GM13977 (cell line): ENCODE data around the gene FKBP1B.

ENCODE experiments used
- DNase-seq: peaks from one replicate; pipeline ENCODE4 v3.0.0; 2012; ENCODE audit warnings: low spot score
- CTCF ChIP-seq: IDR thresholded peaks from 2 replicates; pipeline ENCODE4 v1.5.1; 2012; ENCODE audit warnings: mild to moderate bottlenecking, control low read depth; ENCODE audit not compliant: insufficient read depth; ENCODE audit errors: extremely low read depth, missing control alignments
- in situ Hi-C: fragments of 300-500 bp; cut with MboI; formaldehyde crosslinking; loops from one replicate; pipeline ENCODE4 v1.12.0; 2022; ENCODE audit warnings: low sequenced_read_pairs, low pct_unique_long_range_greater_than_20kb, mixed read lengths, inconsistent platforms; ENCODE audit not compliant: unreplicated experiment

Gene FKBP1B

GRCh38 chr2:24050041-24050979, 769 bp downstream of the FKBP1B start:
- in situ Hi-C loops: no loop called here
- no peak for TF ChIP-seq CTCF
- no peak for DNase-seq

GRCh38 chr2:24051833-24052232, 2.3 kb downstream of the FKBP1B start:
- DNase-seq: no peak
- TF ChIP-seq CTCF: no peak
- in situ Hi-C loops: no loop called here

GRCh38 chr2:24052951-24053350, 3.4 kb downstream of the FKBP1B start:
- in situ Hi-C loops: no loop called here
- DNase-seq: no peak
- no peak for TF ChIP-seq CTCF

- no peak for DNase-seq
- in situ Hi-C loops: no loop called here
- no peak for TF ChIP-seq CTCF
Measured at GRCh38 chr2:24054366-24055010, 4.9 kb downstream of the FKBP1B start.

- DNase-seq: no peak
- no peak for TF ChIP-seq CTCF
- in situ Hi-C loops: no loop called here
Measured at GRCh38 chr2:24055750-24056149, 6.2 kb downstream of the FKBP1B start.

- in situ Hi-C loops: no loop called here
- no peak for TF ChIP-seq CTCF
- DNase-seq: no peak
Measured at GRCh38 chr2:24058564-24059271, 9.2 kb downstream of the FKBP1B start.
